ENCODE measurements around the gene SARDH. TPM values are rescaled to one million over a fixed set of nuclear protein-coding genes. Genes with fewer than 3 reads are reported as not detected.

Gene SARDH
- total and polyA plus RNA-seq, 11 donors, result 0.19 to 1.7 (median 0.69) TPM

DNA sequence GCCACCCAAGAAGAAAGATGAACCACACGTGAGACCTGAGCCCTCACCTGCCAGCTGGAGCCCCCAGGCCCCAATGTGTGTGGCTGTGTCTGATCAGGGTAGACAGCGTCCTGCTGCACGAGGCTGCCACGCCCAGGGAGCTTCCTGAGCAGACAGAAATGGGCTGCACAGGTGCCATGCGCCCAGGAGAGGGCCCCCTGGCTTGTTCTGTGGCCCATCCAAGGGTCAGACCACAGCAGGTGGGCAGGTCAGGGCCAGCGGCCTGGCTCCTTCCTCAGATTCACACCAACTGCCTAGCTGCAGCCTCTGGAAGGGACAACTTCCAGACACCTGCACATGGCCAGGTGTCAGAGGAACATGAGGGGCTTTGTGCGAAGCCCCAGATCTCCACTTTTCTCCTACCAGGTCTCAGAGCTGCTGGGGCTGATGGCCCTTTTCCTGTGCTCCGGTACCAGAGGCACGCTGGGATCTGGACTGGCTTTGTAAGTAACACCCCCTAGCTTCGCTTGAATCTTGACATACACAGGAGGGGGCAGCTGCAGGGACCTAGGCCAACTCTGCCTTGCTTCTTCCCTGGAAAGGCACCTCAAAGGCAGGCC is 10.8 kb downstream of the SARDH start:
- H3K27ac ChIP-seq, result no peak overlapping the region
- intact Hi-C loops (cut with DNase I), result loop anchor here in 8 of 10 donors (2.0 to 10.0 kb wide), 7 partner anchors 135 to 543 kb away; partner anchors contain the start of gene ADAMTSL2 (in 2 of the 8)
- no peaks in the 10 kb centered on the region for H3K4me1 ChIP-seq
- peaks cover 0 to 4% (median 0%) of the 10 kb centered on the region in 12 donors for H3K9me3 ChIP-seq
- no peak overlapping the region for H3K4me3 ChIP-seq
- 44 to 67% (median 60%) methylated on average over 5 to 10 of the region's 10 CpGs for WGBS, 4 donors
- ATAC-seq (no peak), DNase-seq (peak in 2 of 5 donors; percentile 5 to 58)
- peaks cover 0 to 16% (median 4%) of the 10 kb centered on the region in 9 donors for H3K27me3 ChIP-seq
- TF ChIP-seq, protein P1, sequence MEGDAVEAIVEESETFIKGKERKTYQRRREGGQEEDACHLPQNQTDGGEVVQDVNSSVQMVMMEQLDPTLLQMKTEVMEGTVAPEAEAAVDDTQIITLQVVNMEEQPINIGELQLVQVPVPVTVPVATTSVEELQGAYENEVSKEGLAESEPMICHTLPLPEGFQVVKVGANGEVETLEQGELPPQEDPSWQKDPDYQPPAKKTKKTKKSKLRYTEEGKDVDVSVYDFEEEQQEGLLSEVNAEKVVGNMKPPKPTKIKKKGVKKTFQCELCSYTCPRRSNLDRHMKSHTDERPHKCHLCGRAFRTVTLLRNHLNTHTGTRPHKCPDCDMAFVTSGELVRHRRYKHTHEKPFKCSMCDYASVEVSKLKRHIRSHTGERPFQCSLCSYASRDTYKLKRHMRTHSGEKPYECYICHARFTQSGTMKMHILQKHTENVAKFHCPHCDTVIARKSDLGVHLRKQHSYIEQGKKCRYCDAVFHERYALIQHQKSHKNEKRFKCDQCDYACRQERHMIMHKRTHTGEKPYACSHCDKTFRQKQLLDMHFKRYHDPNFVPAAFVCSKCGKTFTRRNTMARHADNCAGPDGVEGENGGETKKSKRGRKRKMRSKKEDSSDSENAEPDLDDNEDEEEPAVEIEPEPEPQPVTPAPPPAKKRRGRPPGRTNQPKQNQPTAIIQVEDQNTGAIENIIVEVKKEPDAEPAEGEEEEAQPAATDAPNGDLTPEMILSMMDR (IDR thresholded peaks at IDR 0.05), result no peak
- no peak for TF ChIP-seq POLR2A (IDR thresholded peaks at IDR 0.05)
- no peaks in the 10 kb centered on the region for H3K36me3 ChIP-seq

DNA sequence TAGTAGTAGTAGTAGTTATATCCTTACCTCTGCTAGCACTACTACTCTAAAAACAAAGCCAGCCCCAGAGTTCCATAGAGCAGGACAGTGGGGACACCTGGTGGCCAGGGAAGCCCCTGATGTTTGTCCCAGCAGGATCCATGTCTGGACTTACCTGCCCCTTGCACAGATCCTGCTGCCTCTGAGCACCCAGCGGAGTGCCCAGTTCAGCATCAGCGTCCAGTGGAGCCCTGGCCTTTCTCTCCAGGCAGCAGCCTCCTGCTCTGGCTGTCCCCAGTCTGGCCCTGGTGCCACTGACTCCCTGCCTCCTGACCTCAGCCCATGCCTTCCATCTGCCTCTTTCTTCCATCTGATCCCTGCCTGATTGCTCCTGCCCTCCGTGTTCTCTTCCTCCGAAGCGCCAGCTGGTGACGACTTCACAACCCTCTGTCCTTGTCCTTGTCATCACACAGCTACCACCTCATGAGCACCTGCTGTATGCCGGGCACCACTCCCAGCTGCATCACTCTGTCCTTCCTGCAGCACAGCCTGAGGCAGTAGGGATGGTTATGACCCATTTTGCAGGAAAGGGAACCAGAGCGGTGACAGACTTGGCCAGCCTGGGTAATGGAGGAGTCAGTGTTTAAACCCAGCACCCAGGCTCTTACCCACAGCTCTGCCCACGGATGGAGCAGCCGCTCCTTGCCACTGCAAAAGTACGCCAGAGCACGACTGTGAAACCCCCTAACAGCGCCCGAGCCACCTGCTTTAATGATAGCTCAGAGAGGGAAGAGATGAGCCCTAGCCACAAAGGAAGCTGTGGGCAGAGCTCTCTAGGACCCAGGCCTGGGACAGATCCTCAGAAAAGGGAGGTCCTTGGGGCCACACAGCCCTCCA is 11.5 kb downstream of the SARDH start:
- WGBS, 4 donors, result 63 to 74% (median 65%) methylated on average over 13 to 14 of the region's 14 CpGs
- H3K27me3 ChIP-seq, result peaks cover 0 to 20% (median 4%) of the 10 kb centered on the region in 9 donors
- no peaks in the 10 kb centered on the region for H3K4me1 ChIP-seq
- H3K9me3 ChIP-seq, result peaks cover 0 to 4% (median 0%) of the 10 kb centered on the region in 12 donors
- H3K36me3 ChIP-seq, result no peaks in the 10 kb centered on the region
- TF ChIP-seq POLR2A (IDR thresholded peaks at IDR 0.05), result no peak
- TF ChIP-seq, protein P1 (IDR thresholded peaks at IDR 0.05), result peak; percentile 49 to 74 (median 64)
- intact Hi-C loops (cut with DNase I), result loop anchor here in 9 of 10 donors (1.0 to 10.0 kb wide), 8 partner anchors 134 to 542 kb away; partner anchors contain the start of gene ADAMTSL2 (in 2 of the 9)
- DNase-seq (peak; percentile 49 to 76 (median 56)), ATAC-seq (peak; percentile 44 to 86 (median 76))
- no peak overlapping the region for H3K4me3 ChIP-seq
- H3K27ac ChIP-seq, result no peak overlapping the region

DNA sequence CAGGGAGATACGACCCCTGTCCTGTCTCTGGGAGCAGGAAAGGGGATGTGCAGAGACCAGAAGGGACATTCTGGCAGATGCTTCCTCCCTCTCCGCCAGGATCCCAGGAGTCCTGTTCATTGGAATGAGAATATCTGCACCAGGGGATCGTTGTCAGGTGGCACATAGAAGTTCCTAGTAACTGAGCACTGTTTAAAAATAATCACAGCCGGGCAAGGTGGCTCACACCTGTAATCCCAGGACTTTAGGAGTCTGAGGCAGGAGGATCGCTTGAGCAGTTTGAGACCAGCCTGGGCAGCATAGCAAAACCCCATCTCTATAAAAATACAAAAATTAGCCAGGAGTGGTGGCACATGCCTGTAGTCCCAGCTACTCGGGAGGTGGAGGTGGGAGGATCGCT is 12.3 kb downstream of the SARDH start:
- H3K4me3 ChIP-seq, result no peak overlapping the region
- H3K4me1 ChIP-seq, result no peaks in the 10 kb centered on the region
- DNase-seq (no peak), ATAC-seq (no peak)
- no peak for TF ChIP-seq POLR2A (IDR thresholded peaks at IDR 0.05)
- TF ChIP-seq, protein P1 (IDR thresholded peaks at IDR 0.05), result no peak
- no peaks in the 10 kb centered on the region for H3K36me3 ChIP-seq
- intact Hi-C loops (cut with DNase I), result loop anchor here in 9 of 10 donors (1.0 to 10.0 kb wide), 9 partner anchors 134 to 541 kb away; partner anchors contain the start of gene ADAMTSL2 (in 2 of the 9)
- WGBS, 4 donors, result 68 to 75% (median 72%) methylated on average over 6 to 7 of the region's 7 CpGs
- H3K9me3 ChIP-seq, result peaks cover 0 to 4% (median 0%) of the 10 kb centered on the region in 12 donors
- H3K27me3 ChIP-seq, result peaks cover 0 to 24% (median 4%) of the 10 kb centered on the region in 9 donors
- no peak overlapping the region for H3K27ac ChIP-seq

Measured in heart left ventricle (tissue), 16 donors.